ELR (cell line): ENCODE data around the gene TNS1.

Source experiments
- DNase-seq: peaks from one replicate; pipeline ENCODE4 v3.0.0-alpha.2; 2015; ENCODE audit warnings: low read depth

Gene TNS1

GRCh38 chr2:217980036-217980435, 22.8 kb downstream of the TNS1 start:
- no peak for DNase-seq

- DNase-seq: no peak
Measured at GRCh38 chr2:217979151-217979811, 23.5 kb downstream of the TNS1 start.

GRCh38 chr2:217978536-217979150, 24.2 kb downstream of the TNS1 start:
- no peak for DNase-seq

- no peak for DNase-seq
Measured at GRCh38 chr2:217977840-217978535, 24.8 kb downstream of the TNS1 start.

- no peak for DNase-seq
Measured at GRCh38 chr2:217976301-217976700, 26.5 kb downstream of the TNS1 start.

GRCh38 chr2:217975626-217976025, 27.2 kb downstream of the TNS1 start:
- no peak for DNase-seq

GRCh38 chr2:217974389-217975005, 28.3 kb downstream of the TNS1 start:
- DNase-seq: no peak

- no peak for DNase-seq
Measured at GRCh38 chr2:217973008-217973787, 29.6 kb downstream of the TNS1 start.

GRCh38 chr2:217972490-217972889, 30.3 kb downstream of the TNS1 start:
- DNase-seq: no peak

- DNase-seq: no peak
Measured at GRCh38 chr2:217972037-217972436, 30.8 kb downstream of the TNS1 start.

GRCh38 chr2:217971166-217971565, 31.6 kb downstream of the TNS1 start:
- no peak for DNase-seq

- no peak for DNase-seq
Measured at GRCh38 chr2:217970206-217970605, 32.6 kb downstream of the TNS1 start.

GRCh38 chr2:217969588-217969987, 33.2 kb downstream of the TNS1 start:
- DNase-seq: no peak

- no peak for DNase-seq
Measured at GRCh38 chr2:217968023-217968422, 34.8 kb downstream of the TNS1 start.

GRCh38 chr2:217966423-217967070, 36.2 kb downstream of the TNS1 start:
- DNase-seq: no peak

GRCh38 chr2:217964275-217965161, 38.3 kb downstream of the TNS1 start:
- DNase-seq: no peak

GRCh38 chr2:217960351-217960750, 42.4 kb downstream of the TNS1 start:
- DNase-seq: no peak

GRCh38 chr2:217959723-217960122, 43.1 kb downstream of the TNS1 start:
- DNase-seq: no peak

GRCh38 chr2:217958884-217959225, 43.9 kb downstream of the TNS1 start:
- DNase-seq: no peak

- DNase-seq: no peak
Measured at GRCh38 chr2:217958206-217958883, 44.5 kb downstream of the TNS1 start.
